Measurements from ENCODE around the gene PTGES.

PTGES gene

DNA sequence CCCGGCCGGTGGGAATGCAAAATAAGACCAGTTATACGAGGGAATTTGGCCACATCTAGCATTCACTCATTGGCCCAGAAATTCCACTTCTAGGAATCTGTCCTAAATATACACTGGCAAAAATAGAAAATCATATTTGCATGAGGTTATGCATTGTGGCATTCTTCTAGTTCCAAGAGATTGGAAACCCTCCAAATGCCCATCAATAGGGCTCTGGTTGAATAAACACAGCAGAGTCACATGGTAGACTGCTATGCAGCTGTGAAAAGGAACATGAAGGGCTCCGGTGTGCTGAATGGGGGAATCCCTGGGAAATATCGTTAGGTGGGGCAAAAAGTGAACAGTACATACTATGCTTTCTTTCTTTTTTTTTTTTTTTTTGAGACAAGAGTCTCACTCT lies 36.8 kb downstream of the PTGES start:
- no peak for DNase-seq

DNA sequence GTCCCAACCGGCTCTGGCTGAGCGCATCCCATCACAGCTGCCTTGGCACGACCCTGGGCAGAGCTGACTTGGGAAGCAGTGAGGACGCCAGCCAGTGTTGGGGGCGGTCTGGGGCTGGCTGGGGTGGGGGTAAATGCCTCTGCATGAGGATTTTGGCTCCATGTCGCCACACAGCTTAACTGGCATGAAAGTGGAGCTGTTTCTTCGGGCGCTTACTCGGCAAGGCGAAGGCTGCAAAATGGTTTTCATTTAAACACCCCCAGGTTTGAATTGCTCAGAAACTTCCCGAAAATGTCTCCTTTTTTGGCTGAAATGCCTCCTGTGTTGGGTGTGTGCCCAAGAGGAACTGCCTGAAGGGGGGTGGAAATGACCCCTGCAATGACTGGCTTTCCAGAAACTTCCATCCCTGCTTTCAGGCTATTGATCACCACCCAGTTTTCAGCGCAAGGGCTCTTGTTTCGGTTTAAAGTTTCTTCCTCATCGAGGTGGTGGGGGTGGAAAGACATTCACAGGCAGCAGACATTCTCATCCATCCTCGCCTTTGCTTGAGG lies 38.3 kb downstream of the PTGES start:
- DNase-seq = peak; percentile 43 to 68

DNA sequence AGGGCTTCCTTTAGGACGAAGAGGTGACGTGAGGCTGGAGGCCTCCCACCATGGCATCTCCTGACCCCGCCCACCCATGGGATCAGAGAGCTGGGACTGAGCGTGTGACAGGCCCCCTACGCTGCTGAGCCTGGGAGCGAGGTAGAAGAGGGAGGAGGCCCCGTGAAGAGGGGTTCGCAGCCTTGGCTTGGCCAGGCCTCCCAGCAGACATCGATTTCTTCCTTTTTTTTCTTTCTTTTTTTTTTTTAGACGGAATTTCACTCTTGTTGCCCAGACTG lies 39.5 kb downstream of the PTGES start:
- peak in 1 of 2 donors; percentile 20 for DNase-seq

DNA sequence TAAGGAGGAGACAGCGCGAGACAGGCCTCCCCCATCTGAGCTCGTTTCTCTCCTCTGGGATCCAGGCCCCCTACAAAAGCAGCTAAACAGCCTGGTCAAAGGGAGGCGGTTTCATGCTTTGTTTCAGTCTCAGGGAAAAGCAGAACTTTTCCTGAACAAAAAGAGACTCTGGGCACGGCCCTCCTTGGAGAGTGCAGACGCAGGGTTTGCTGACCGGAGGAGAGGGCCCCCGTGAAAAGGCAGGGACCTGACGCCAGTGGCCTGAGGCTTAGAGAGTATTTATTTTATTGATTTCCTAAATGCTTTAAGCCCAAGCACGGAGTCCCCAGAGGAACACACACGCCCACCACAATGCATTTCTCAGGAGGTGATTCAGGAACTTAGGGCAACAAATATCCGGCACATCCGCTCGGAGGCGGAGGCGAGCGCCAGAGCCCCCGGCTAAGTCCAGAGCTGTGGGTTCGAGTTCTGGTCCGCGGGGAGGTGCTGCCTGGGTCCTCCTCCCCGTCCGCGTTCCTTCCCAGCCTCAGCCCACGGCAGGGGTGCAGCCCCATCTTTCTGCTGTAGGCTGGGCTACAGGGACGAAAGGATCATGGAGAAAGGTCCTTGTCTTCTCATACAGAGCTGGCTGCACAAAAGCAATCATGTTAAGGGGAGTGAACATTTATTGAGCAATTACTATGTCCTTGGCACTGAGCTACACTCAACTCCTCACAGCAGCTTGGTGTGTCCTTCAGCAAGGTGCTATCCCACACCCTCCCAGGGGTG lies 40.0 kb downstream of the PTGES start:
- peak; percentile 46 to 74 for DNase-seq

DNA sequence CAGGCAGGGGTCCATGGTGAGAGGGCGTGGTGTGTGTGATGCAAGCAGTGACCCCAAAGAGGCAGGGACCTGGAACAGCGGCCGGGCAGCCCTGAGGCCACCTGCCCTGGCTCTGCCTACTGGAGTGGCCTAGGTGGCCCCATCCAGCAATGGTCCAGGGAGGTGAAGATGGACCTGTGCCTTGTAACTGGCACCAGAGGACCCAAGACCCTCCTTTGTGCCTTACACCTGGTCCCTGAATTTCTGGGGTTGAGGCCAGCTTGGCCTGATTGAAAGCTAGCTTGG lies 42.7 kb downstream of the PTGES start:
- no peak for DNase-seq

DNA sequence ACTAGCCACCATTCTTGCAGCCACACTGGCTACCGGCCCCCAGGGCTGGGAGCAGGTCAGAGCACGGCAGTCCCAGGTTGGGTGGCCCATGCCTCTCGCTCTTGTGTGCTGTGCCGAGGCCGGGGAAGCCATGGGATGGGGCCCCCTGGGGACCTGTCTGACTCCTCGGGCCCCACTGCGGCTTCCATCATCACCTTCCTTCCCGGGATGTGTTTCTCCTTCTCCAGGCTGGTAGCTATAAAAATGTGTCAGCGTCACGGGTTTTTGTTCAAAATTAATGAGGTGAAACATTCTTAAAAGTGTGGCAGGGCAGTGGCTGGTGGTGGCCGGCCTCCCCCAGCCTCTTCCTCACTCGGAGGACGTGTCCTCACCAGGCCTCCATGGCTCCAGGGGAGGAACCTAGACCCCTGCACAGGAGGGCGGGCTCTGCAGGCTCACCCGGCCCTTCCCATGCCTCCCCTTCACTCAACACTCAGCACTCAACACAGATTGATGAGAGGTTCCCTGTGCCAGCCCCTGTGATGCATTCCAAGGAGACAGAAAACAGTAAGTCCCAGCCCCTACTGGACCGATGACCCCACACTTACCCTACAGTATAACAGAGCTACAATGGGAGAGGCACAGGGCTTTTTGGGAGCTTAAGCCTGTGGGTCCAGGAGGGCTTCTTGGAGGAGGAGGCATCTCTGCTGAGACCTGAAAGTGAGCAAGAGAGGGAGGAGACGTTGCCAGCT lies 43.2 kb downstream of the PTGES start:
- DNase-seq = no peak

DNA sequence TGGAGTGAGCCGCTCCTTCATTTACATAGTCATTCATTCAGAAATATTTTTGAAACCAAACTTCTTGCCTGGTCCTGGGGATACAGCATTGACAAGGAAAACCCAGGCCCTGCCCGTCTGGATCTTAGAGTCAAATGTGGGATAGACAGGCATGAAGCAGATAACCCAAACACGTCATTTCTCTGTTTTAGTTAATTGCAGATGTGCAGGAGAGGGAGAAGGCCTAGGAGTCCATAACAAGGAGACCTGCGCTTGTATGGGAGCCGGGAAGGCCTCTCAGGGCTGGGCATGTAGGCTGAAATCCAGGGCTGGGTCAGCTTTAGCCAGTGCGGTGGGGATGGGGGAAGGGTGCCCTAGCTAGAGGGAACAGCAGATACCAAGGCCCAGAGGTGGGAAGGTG lies 44.0 kb downstream of the PTGES start:
- DNase-seq = no peak

DNA sequence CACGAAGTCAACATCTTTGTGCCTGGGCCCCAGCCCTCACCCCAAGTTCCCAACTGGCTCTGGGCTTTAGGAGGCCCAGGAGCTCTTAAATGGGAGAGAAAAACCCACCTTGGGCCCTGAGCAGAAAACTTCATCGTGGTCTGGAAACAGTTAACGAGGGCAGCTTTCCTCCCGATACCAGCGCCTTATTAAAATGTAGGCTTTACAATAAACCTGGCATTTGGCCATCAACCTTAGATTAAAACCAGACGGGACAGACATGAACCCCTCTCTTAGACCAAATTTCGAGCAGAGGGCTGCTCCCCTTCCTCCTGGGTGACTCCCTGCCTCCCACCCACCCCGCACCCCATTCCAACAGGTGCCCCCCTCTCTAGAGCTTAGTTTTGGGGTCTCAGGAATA lies 48.0 kb downstream of the PTGES start:
- no peak for DNase-seq

DNA sequence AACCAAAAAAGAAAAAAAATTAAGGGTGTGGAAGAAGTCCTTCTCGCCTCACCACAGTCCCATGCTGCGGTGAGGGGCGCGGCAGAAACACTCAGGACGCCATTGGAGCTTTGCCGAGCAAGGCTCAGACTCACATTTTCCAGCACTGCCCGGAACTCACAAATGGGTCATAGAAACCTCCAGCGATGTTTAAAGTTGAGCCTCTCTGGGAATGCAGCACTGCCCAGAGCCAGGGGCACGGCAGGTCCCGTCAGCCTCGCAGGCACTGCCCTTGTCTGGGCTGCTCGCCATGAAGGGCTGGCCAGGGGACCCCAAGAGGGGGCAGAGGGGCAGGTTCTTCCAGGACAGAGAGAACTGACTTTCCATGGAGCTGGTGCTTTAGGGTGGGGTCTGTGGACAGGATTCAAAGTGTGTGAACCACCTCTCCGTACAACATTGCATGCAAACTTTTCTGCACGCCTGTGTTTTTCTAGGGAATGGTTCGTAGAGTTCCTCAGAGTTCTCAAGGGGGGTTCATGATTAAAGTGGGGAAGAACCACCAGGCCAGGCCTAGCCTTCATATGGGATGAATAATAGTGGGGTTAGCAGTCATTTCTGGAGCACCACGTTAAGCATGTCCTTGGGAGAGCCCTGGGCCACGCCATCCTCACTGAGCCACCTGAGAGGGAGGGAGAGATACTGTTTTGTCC lies 49.0 kb downstream of the PTGES start:
- DNase-seq = no peak

DNA sequence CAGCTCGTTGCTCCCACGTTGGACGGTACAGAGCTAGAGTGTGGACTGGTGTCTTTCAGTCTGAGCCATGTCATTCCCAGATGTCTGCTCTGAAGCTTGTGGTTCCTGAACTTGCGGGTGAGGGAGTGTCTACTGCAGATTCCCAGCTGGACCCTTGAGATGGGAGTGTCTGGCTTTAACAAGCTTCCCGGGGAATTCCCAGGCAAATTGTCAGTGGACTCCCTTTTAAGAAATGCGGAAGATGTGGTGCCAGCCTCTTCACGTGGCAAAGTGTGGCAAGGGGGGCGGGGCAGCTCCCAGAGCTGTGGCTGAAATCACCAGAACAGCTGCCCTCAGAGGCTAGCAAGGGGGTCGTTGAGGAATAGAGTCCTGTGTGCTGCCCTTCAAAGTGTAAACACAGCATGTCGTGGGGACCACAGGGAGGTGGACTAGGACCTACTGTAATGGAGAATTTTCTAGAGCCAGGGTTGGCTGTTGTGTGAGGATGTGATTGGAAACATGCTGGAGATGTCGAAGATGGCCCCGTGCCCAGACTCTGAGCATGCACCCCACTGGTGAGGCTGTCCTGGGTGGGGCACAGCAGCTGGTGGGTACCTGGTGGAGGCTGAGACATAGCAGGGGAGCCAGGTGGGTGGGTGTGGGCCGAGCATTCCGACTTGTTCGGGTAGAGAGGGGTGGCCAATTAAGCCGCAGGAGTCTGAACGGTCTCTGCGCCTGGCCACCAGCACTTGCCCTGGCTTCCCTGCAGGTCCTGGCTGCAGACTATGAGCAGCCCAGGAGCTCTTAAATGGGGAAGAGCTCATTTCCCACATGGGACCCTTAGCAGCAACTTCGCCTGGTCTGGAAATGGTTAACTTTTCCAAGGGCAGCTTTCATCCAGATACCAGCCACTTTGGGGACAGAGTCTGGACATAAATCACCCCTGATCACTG lies 50.0 kb downstream of the PTGES start:
- DNase-seq = peak in 1 of 2 donors; percentile 15

DNA sequence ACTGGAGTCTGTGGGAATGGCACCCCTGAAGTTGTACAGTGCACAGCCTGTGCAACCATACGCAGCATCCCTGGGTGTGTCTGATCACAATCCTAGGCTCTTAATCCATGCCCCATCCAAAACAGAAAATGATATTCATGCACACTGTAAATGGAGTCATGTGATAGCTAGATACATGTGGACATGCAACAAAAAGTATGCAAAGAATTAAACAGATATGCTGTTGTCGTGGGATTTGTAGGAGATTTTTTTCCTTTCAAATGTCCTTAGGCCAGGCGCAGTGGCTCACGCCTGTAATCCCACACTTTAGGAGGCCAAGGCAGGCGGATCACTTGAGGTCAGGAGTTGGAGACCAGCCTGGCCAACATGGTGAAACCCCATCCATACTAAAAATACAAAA lies 51.3 kb downstream of the PTGES start:
- DNase-seq = no peak

DNA sequence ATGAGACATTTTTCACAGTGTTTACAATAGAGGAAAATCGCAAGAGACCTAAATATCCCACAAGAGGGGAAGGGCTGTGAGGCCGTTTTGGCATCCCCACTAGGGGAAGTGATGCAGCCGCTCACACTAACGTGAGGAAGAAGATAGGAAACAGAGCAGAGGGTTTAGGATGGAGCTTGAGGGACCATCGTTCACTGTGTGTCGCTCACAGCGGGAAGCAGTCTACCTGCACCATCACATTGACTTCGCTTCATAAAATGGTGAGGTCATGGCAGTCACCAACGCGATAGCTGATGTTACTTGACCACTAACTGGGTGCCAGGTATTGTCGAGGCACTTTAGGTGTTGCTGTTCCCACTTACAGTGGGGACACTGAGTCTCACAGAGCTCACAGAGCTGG lies 51.8 kb downstream of the PTGES start:
- DNase-seq = no peak

DNA sequence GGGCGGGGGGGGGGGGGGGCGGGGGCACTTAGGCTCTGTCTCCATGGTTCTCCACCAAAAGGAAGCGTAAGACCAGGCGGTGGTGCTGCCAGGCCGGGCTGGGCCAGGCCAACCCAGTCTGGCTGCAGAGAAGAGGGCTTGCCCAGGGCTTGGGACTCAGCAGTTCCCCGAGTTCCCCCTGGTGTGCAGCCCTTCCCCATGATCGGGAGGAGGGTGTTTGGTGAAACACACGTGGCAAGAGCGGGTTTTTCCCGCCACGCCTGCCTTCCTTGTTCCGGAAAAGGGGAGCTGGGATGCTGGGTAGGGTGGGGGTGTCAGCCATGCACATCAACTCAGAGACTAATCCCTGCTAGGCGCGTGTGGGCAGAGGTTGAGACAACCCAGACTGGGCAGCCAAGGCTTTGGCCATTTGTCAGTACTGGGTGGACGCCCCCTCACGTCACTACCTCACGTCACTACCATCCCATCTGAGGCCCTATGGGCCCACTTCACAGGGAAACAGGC lies 54.5 kb downstream of the PTGES start:
- DNase-seq = peak in 1 of 2 donors; percentile 31

DNA sequence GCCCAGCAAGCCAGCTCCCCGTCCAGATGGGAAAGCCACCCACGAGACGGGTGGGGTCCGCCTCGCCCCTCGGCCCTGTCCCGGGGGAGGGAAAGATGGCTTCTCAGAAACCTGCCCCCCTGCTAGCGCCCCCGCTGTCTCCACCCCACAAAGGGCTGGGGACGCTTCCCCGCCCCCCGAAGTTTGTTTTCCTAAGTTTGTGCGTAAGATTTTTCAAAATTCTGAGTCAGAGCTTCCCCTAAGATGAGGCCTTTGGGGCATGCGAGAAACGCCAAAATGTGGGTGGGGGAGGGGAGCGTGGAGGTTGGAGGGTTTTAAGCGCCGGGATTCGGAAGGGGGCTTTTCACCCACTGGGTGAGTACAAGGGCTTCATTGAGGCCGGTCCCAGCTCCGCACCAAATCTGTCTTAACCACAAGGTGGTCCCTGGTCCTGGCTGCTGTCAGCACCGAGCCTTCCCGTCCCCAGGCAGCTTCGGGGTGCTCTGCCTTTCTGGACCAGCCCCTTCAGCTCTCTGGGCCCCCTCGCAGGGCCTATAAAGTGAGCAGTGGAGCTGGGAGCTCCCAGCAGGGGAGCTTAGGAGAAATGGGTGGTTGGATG lies 55.1 kb downstream of the PTGES start:
- DNase-seq = no peak

DNA sequence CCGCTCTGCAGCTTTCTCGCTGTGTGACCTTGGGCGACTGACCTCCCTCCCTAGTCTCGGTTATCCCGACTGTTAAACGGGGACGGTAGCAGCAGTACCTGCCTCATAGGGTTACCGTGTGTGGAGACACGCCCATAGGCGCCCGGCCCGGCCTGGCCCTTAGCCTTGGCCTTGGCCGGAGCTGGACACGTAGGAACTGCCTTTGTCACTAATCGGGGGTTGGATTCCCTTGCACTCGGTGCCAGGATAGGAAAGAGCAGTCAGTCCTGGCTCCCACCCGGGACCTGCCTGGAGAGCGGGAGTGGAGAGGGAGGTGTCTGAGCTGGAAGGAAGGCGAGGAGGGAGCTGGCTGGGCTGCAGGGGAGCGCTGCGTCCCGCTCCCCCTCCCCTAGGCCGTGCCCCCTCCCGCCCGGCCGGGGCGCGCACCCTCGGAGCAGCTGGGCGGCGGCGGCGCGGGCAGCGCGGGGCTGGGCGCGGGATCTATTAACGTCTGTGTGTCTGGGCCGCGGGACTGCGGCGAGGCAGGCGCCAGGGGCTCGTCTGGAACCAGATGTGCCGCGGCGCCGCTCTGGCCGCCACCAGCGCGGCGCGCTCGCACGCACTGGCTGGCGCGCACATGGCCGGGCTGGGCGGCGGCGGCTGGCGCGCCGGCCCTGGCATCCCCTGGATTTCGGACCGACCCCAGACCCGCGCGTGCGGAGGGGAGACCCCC lies 55.7 kb downstream of the PTGES start:
- no peak for DNase-seq

DNA sequence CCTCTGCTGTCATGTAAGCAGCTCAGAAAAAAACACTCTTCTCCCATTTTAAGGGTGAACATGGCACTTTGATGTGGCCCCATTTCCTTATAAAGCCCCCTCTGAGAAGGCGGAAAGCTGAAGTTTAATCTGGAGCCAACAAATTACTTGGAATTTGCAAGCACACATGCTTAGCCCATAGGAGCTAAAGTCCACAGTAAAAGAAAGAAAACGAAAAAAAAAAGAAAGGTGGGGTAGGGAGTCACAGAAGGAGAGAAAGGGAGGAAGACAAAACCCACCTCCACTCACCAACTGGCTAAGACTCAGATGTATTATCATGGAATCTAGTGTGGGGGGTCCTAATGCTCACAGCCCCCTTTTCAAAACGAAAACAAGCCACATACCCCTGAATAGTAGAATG lies 57.0 kb downstream of the PTGES start:
- DNase-seq = no peak

DNA sequence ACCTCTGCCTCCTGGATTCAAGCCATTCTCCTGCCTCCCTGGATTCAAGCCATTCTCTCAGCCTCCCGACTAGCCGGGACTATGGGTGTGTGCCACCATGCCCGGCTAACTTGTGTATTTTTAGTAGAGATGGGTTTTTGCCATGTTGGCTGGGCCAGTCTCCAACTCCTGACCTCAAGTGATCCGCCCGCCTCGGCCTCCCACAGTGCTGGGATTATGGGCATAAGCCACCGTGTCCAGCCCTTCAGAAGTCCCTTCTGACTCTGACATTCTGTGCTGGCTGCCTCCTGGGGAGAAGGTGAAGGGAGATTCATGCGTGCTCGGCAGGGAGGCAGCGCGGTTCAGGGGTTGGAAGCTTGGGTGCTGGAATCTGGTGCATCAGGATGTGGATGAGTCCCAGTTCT lies 58.6 kb downstream of the PTGES start:
- DNase-seq = no peak

DNA sequence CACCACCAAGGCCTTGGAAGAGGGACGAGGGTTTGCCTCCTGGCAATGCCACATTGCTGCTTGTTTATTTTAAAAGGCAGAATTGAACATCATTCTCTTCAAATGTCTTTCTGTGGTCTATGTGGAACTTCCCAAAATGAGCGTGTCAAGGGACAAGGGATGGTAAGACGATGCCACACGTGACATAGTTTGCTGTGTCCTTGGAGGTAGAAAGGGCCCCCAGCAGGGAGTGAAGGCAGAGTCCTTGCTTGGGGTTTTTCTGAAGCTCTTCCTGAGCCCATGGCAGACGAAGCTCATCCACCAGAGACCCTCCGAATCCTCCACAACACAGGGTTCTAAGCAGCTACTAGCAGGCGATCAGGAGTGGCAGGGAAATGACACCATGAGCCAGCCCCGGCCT lies 59.1 kb downstream of the PTGES start:
- DNase-seq = no peak

DNA sequence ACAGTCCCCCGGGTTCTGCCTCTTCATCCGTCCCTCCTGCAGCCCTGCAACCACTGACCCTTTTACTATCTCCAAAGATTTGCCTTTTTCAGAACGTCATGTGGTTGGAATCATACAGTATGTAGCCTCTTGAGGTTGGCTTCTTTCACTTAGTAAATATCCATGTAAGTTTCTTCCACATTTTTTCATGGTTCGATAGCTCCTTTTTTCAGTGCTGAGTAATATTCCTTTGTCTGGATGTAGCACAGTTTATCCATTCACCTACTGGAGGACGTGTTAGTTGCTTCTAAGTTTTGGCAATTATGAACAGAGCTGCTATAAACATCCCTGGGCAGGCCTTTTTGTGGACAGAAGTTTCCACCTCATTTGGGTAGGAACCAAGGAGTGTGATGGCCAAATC lies 60.3 kb downstream of the PTGES start:
- no peak for DNase-seq
